HG02943 (cell line): ENCODE results near the gene OLFM4.

Source experiments
- ATAC-seq: cut with Tn5 transposase; IDR thresholded peaks from one replicate; pipeline ENCODE4 v1.9.1; 2021; ENCODE audit warnings: mild to moderate bottlenecking, low read depth, moderate library complexity; ENCODE audit not compliant: unreplicated experiment

The OLFM4 gene

DNA sequence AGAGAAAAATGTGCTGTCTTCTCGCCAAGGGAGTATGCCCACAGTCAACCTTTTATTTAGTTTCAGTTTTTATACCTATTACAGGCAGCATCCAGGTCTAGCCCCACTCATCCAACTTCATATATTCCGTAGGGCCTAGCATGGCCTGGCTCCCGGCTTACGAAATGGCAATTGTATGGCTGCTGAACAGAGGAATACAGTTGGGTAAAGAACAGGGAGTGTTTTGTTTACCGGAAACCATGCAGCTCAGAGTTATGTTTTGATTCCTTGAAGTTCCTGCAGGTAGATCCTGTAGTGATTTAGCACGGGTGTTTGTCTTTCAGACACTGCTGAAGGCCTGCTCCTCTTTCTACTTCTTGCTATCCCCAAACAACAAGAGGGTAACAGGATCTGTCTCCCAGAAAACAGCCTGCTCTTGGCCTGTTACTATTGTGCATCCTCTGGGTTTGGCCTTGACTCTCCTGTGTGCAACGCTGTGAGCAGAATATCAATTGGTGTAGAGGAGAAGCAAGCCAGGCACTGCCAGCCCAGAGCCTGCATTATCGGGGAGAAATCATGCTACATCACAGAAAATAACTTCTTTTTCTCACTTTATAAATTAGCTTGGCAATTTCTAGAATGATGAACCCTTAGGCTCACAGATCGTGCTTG, 32.4 kb downstream of the OLFM4 start:
- ATAC-seq, result no peak

DNA sequence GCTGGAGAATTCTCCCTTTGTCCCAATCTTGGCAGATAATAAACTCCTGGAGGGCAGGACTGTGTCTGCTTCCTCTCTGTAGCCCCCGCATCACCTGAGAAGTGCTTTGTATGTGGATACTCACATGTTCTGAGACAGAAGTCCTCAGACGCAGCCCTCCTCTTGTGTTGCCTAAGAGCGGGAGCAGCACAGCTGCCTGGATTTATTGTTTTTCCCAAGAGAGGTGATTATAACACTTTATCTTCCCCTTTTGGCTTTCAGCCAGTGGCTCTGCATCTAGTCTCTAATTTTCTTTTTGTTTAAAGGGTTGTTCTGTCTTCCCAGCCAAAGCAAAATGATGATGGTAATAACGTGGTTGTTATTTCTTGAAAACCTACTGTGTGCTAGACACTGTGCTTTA, 36.1 kb downstream of the OLFM4 start:
- ATAC-seq, result no peak

DNA sequence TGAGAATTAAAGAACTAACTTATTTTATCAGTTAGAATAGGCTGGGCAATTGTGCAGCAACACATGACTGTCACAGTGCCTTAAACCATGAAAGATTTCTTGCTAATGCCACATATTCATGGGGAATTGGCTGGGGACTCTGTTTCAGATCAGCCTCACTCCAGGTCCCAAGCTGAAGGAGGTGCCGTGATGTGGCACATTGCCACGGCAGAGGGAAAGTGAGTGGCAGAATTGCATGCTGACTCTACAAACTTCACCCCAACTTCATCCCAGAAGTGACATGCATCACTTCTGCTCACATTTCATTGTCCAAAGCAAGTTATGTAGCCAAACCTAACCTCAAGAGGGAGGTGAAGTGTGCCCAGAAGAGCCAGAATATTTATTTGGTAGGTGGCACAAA, 37.8 kb downstream of the OLFM4 start:
- no peak for ATAC-seq

DNA sequence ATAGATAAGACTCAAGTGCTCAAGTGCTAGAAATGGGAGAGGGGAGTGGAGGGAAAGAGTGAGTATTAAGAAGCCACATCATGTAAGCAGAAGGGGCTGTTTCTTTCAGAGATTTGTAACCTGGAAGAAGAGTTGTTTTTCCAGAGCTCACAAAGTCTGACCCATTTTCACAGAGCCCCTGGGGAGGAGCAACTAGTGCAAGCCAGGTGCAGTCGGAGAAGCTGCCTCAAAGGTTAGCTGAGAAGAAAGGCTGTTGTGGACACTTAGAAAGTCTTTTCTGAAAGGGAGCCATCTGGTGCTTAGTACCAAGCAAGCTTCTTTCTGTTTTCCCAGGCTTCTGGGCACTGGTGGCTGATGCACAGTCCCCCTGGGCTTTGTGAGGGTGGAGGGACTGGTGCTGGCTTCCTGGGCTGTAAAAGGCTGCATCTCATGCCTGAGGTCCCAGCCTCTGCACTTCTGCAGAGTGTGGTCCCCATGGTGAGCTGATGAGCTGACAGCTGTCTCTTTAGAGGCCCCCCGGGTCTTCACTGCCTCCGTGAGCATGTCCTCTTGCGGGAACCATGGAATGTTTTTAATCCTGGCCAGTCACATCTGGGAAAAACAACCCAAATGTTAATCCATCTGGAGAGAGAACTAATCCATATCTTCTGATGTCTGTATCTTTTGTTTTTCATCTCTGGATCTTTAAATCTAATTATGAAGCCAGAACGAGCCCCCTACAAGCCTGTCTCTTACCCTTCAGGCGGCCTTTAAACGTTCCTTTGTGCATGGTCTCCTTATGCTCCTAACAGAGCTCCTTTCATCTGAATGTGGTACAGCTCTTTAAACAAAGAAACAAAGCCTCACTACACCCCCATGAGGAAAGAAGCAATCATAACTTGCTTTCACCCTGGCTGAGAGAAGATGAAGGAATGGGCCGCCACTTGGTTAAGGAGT, 40.2 kb downstream of the OLFM4 start:
- no peak for ATAC-seq

DNA sequence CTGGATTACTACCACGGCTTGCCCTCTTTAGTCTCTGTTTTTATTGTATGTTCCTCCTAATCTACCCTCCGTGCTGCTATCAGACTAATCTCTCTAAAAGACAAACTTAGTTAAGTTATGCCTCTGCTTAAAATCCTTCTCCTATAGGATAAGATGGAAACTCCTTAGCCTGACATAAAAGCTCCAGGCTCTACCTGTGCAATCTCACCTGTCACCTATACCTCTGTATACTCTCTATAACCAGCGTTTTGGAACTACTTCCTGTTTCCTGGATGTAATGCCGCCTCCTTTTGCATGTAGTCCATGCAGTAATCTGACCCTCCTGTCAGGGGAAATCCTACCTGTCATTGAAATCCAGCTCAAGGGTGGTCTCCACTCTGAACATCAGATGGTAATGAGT, 41.2 kb downstream of the OLFM4 start:
- no peak for ATAC-seq

DNA sequence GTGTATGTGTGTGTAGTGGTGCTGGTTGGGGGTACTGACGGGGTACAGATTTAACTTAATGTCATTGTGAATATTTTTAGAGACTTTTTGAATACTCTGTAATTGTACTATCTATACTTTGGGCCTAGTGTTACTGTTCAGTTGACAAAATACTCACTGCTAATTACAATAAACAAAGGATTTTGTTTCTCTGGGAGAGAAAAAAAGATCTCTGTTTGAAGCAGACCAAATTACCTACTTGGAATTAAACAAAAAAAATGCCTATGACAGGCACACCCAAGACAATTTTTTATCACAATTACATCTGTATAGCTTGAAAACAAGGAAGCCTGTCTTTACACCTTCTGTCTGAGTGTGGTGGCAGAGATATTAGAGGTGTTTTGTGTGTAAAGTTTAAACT, 45.1 kb downstream of the OLFM4 start:
- ATAC-seq, result no peak

DNA sequence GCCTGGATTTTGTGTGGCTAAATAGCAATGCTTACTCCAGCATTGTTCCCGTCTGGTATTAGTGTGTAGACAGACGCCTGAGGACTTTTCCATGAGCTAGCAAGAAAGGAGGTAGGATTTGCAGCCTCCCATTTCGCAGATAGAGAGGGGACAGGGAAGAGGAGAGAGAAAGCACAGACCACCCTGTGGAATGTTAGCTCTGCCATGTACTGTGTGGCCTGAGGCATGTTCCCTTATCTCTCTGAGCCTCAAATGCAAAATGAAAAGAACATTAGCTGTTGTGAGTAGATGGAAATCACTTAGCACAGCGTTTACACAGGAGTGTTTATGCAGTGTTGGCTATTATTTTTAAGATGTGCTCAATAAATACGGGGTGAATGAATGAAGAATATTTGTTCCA, 45.5 kb downstream of the OLFM4 start:
- no peak for ATAC-seq

DNA sequence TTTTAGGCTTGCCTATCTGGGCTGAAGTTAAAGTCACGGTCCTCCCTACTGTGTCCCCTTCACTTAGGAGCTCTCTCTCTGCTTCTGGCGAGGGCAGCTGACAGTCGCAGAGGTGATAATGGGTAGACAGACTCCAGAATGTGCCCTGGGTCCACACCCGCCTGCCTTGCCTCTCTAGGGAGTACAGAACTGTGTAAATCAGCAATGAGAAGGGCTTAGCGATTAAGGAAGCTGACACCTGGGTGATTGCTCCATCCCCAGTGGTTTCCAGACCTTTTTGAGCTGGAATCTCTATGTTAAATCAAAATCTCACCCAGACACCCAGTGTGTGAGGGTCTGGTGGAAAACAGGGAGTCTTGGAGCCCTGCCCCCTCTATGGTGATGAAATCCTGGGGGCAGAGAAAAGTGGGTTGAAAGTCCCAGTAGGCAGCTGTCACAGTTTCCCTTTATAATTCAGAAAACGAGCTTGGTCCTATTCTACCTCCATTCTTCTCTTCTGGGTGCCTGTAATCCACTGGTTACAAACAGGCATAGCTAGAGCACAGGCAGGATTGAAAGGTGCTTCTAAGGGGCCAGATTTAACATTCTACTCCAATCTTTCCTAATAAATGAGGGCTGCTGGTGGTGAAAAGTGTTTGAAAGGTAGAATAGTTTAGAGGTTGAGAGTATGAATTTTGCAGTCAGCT, 46.9 kb downstream of the OLFM4 start:
- ATAC-seq, result no peak

DNA sequence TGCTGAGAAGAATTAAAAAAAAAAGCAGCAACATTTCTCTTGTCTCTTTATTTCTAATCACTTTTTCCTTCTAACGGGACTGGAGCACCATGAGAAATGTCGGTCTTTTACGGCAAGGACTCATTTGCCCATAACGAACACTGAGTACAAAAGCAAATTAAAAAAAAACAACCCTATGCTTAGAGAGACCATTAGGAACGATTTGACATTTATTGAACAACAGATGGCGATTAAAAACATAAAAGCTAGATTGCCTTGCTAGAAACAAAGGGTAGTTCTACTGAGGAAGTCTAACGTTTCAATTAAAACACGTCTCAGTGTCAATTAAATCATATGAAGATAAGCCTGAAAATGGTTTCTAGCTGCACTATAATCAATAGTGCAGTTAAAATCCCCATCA, 51.1 kb downstream of the OLFM4 start:
- ATAC-seq, result no peak

DNA sequence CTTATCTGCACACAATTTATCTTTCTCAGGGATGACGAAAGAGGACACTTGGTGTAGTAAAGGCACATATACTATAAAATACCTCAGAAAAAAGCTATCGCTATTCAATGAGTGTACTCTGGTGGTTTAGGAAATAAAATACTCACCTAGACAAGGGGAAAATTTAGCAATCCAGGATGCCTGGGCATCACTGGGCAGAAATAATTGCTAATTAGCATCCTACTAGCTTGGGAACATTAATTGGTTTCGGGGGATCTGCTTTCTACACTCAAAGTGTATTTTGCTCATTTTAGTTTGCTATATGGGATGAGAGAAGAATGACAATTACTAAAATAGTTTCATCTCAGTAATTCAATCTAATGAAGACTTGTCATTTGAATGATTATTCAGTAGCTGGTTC, 60.3 kb downstream of the OLFM4 start:
- no peak for ATAC-seq

DNA sequence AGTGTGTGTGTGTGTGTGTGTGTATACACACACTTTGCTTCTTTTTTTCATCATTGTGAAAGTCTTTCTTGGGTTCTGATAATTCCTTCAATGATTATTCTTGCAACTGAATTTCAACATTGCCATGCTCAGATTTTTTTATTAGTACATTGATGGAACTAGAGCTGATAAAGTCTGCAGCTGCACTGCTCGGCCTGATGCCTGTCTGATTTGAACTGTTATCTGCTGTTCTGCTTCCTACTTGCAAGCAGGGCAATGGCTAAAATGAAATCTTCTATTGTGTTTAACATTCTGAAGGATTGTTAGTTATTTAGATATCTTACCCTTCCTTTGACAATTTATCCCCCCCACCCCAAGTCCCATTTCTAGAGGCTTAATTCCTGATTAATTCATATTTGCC, 61.3 kb downstream of the OLFM4 start:
- no peak for ATAC-seq

DNA sequence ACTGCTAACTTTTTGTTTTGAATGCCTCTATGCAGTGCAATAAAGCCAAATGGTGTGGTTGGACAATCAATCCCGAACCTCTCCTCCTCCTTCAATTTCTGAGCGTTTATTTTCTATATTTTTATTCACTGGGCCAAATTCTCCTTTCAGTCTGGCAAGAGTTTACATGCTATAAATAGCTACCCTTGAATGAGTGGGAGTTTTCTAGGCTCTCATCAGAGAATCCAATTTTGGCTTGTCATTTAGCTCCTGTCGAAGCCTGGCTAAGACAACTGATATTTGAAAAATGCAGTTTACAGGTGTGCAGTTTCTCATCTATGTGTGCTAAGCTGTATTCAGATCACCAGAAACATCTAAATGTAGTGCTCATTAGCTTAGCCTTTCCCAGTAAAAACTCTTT, 61.8 kb downstream of the OLFM4 start:
- ATAC-seq, result no peak

DNA sequence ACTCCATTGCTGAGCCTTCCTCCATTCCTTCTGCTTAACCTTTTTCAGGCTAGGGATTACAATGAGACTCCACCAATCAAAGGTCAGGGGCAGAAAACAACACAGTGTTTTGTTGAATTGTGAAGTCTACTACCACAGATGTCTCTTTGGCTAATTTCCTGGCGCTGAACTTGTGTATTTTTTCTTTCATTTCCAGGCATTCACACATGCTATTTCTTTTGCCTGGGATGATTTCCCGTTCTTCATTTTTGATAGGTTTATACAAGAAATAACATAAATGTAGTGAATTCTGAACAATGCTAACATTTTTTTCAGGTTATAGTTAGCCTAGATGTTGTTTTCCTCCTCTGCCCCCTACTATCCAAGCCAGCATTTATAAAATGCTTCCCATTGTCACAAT, 64.3 kb downstream of the OLFM4 start:
- ATAC-seq, result no peak

DNA sequence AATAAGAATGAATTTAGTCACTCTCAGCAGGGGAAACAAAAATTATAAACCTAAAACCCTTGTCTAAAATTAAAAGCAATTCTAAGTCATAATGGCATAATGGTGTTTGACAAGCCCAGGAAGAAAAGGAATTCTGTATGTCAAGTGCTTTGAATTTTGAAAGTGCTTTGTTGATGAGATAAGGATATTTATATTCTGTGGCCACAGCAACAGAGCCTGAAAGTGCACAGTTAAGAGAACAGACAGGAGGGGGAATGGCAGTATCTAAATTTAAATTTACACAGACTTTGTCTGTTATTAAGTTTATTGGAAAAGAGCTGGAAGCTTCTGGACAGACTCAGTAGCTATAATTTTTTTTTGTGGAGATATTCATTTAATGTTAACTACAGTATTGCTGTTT, 69.8 kb downstream of the OLFM4 start:
- ATAC-seq, result no peak

DNA sequence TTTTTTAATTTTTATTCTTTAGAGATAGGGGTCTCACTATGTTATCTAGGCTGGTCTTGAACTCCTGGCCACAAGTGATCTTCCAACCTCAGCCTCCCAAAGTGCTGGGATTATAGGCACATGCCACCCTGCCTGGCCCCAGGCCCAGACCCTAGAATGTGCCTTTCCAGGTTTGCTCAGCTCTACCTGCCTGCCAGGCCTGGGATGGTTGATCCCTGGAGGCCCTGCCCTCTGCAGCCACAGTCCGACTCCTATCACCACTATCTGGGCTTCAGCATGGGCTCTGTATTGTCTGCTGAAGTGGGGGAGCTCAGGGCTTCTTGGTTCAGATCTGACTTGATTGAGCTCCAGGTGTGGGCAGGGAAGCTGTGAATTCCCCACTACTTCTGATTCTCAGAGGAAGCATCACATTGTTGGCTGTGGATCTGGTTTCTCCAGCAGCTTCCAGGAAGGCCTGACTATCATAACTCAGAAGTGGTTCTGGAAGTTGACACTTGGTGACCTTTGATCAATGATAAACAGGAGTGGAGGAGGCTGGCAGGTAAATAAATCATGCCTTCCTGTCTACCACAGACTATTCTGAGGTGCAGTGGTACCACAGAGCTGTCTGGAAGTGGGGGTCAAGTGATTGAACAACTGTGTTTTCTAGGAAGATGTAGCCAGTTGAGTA, 71.9 kb downstream of the OLFM4 start:
- no peak for ATAC-seq
